CD8-positive, alpha-beta memory T cell (primary cell): ENCODE measurements around the gene TRAF5. TPM values are rescaled to one million over a fixed set of nuclear protein-coding genes. Genes with fewer than 3 reads are reported as not detected.
"Not testable (repeated sequence)": the region's sequence is repeated elsewhere in the genome, so short reads cannot be mapped to it uniquely, and the experiment has no call there.

Experiments
- CTCF ChIA-PET: fragments of 350-600 bp; sonication (Branson Sonifier 250); formaldehyde crosslinking; loops from one replicate; lab custom pipeline; 2021; ENCODE audit warnings: antibody characterized with exemption; lab: Charles Lee
- POLR2A ChIA-PET: fragments of 350-600 bp; sonication (Branson Sonifier 250); formaldehyde crosslinking; loops from one replicate; lab custom pipeline; 2021; ENCODE audit warnings: antibody characterized with exemption; lab: Charles Lee
- DNase-seq, 5 donors: peaks; one replicate each; pipeline versions ENCODE4 v3.0.0 to v3.0.0-alpha.2; 2020 to 2022; ENCODE audit warnings: mixed read lengths in 1 of 5
- H3K27ac ChIP-seq: one replicate; pipeline ENCODE4 v1.7.0; 2013; ENCODE audit warnings: low read depth, mild to moderate bottlenecking, low read length, moderate library complexity
- H3K27me3 ChIP-seq: 2 replicates; pipeline ENCODE4 v1.7.0; 2013; ENCODE audit warnings: low read length, mild to moderate bottlenecking; ENCODE audit not compliant: insufficient read depth, poor library complexity, severe bottlenecking
- H3K36me3 ChIP-seq: 2 replicates; pipeline ENCODE4 v1.7.0; 2013; ENCODE audit warnings: mild to moderate bottlenecking, low read length, moderate library complexity; ENCODE audit not compliant: insufficient read depth
- H3K4me1 ChIP-seq: 2 replicates; pipeline ENCODE4 v1.7.0; 2013; ENCODE audit warnings: mild to moderate bottlenecking, low read length, moderate library complexity; ENCODE audit not compliant: insufficient read depth
- H3K4me3 ChIP-seq: 2 replicates; pipeline ENCODE4 v1.7.0; 2013; ENCODE audit warnings: mild to moderate bottlenecking, low read length
- H3K9me3 ChIP-seq: 2 replicates; pipeline ENCODE4 v1.7.0; 2013; ENCODE audit warnings: mild to moderate bottlenecking, low read length
- H3K27ac Mint-ChIP-seq, 8 donors: one replicate each; pipeline ENCODE4 v1.8.0; 2020 to 2021; ENCODE audit warnings: mixed read lengths in 8 of 8, mild to moderate bottlenecking in 6 of 8, inconsistent platforms in 3 of 8, moderate library complexity in 3 of 8
- H3K27me3 Mint-ChIP-seq, 2 donors: one replicate each; pipeline ENCODE4 v1.8.0; 2020 to 2021; ENCODE audit warnings: mixed read lengths in 2 of 2, mild to moderate bottlenecking in 1 of 2, moderate library complexity in 1 of 2
- H3K36me3 Mint-ChIP-seq, 3 donors: one replicate each; pipeline ENCODE4 v1.8.0; 2020 to 2021; ENCODE audit warnings: mixed read lengths in 3 of 3, inconsistent platforms in 1 of 3, mild to moderate bottlenecking in 1 of 3
- H3K4me1 Mint-ChIP-seq, 3 donors: one replicate each; pipeline ENCODE4 v1.8.0; 2020 to 2021; ENCODE audit warnings: mixed read lengths in 3 of 3, inconsistent platforms in 1 of 3, mild to moderate bottlenecking in 1 of 3
- H3K4me3 Mint-ChIP-seq, 7 donors: one replicate each; pipeline ENCODE4 v1.8.0; 2020 to 2021; ENCODE audit warnings: mixed read lengths in 7 of 7, mild to moderate bottlenecking in 6 of 7, moderate library complexity in 4 of 7, inconsistent platforms in 2 of 7
- H3K9me3 Mint-ChIP-seq, 5 donors: one replicate each; pipeline ENCODE4 v1.8.0; 2020 to 2022; ENCODE audit warnings: mixed read lengths in 5 of 5, mild to moderate bottlenecking in 3 of 5, moderate library complexity in 2 of 5, inconsistent platforms in 1 of 5
- polyA plus RNA-seq: library from polyadenylated mRNA; unstranded; fragments of 300-500 nt; fragmentation: Illumina TruSeq; gene quantifications from one replicate; pipeline ENCODE4 v1.2.3, GENCODE V29; 2021
- total RNA-seq, 2 experiments: library from RNA; stranded (reverse); gene quantifications; one replicate each; pipeline ENCODE4 v1.2.3, GENCODE V29; 2021

The TRAF5 gene
- total and polyA plus RNA-seq, 3 experiments from 2014 or later = 30.7 to 38.3 (median 33.7) TPM

DNA sequence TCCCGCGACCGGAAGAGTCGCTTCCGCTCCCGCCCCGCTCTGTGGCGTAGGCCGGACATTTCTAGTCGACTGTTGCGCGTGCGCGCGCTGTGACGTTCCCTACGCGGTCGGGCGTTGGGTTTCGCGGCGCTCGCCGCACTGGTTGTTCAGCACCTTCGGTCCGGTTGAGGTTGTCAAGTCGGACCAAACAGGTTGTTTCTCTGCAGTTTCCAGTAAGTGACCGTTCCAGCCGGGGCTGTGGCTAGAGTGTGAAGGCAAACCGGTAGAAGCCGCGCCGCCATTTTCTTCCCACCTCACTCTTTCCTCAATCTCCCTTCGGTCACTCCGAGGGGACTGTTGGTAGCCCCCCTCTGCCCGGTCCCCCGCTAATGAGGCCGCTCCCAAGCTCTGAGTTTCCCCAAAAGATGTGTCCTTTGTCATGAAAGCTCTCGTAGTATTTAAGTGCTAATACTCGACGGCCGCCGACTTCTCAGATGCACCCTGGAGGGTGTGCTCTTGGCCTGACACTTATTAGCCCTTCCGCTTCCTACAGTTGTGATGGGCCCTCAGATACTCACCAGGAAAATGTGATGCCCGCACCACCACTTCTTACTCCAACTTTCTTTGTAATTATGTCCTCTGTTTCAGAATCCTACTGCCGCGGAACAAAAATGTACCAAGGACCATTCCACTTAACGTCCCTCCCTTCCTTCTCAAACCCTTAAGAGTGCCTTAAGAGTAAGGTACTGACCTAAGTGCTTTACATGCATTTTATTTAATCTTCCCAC is 56.3 kb downstream of the TRAF5 start:
- H3K27ac ChIP-seq = peak overlapping the region; percentile 91
- H3K4me3 ChIP-seq = peak overlapping the region; percentile 70
- ChIA-PET POLR2A (interaction anchor here (1.0 to 1.4 kb wide), 2 partner anchors 32 to 55 kb away, joined by 6 read pairs; no protein-coding TSS in a partner anchor), CTCF (interaction anchor here (1.0 to 2.5 kb wide), 4 partner anchors 54 to 132 kb away, joined by 4 to 8 read pairs (median 6); no protein-coding TSS in a partner anchor)
- no peaks in the 10 kb centered on the region for H3K36me3 ChIP-seq
- H3K4me1 ChIP-seq = peaks cover 16% of the 10 kb centered on the region
- Mint-ChIP-seq H3K27ac (peak overlapping the region; percentile 87 to 99 (median 96)), H3K4me1 (peaks cover 29 to 43% (median 38%) of the 10 kb centered on the region in 3 donors), H3K9me3 (no peaks in the 10 kb centered on the region), H3K27me3 (peaks cover 0 to 3% of the 10 kb centered on the region in 2 donors), H3K36me3 (peaks cover 0 to 7% (median 0%) of the 10 kb centered on the region in 3 donors), H3K4me3 (peak overlapping the region; percentile 83 to 97 (median 95))
- H3K27me3 ChIP-seq = no peaks in the 10 kb centered on the region
- DNase-seq = peak; percentile 63 to 85 (median 65)
- no peaks in the 10 kb centered on the region for H3K9me3 ChIP-seq

DNA sequence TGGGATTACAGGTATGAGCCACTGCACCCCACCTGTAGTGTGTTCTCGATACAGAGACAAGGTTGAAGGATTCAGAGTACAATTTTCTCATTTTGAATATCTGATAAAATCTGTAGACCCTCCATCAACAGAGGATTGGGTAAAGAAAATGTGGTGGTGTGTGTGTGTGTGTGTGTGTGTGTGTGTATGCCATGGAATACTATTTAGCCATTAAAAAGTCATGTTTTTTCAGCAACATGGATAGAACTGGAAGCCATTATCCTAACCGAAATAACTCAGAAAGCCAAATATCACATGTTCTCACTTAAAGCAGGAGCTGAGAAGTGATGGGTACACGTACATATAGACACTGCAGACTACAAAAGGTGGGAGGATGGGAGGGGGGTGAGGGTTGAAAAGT is 57.9 kb downstream of the TRAF5 start:
- ChIA-PET POLR2A (no interaction called here), CTCF (no interaction called here)
- peaks cover 0 to 3% of the 10 kb centered on the region in 2 donors for H3K27me3 Mint-ChIP-seq
- H3K36me3 ChIP-seq = no peaks in the 10 kb centered on the region
- H3K27ac ChIP-seq = no peak overlapping the region
- H3K4me1 ChIP-seq = peaks cover 16% of the 10 kb centered on the region
- no peaks in the 10 kb centered on the region for H3K9me3 ChIP-seq
- peaks cover 0 to 7% (median 0%) of the 10 kb centered on the region in 3 donors for H3K36me3 Mint-ChIP-seq
- H3K27me3 ChIP-seq = no peaks in the 10 kb centered on the region
- no peak overlapping the region for H3K4me3 ChIP-seq
- peak overlapping the region in 1 of 7 donors; percentile 8 for H3K4me3 Mint-ChIP-seq
- H3K9me3 Mint-ChIP-seq = no peaks in the 10 kb centered on the region
- H3K4me1 Mint-ChIP-seq = peaks cover 29 to 36% (median 33%) of the 10 kb centered on the region in 3 donors
- DNase-seq = no peak
- H3K27ac Mint-ChIP-seq = no peak overlapping the region

DNA sequence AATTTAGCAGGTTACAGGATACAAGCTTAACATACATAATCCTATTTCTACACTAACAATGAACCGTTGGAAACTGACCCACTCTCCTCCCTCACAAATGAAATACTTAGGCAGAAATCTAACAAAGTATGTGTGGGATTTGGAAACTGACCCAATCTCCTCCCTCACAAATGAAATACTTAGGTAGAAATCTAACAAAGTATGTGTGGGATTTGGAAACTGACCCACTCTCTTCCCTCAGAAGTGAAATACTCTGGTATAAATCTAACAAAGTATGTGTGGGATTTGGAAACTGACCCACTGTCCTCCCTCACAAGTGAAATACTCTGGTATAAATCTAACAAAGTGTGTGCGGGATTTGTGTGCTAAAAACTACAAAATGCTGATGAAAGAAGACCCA is 60.3 kb downstream of the TRAF5 start:
- Mint-ChIP-seq H3K27ac (no peak overlapping the region), H3K4me3 (no peak overlapping the region), H3K27me3 (peaks cover 0 to 3% of the 10 kb centered on the region in 2 donors), H3K4me1 (peaks cover 17 to 21% (median 19%) of the 10 kb centered on the region in 3 donors), H3K36me3 (peaks cover 0 to 7% (median 0%) of the 10 kb centered on the region in 3 donors), H3K9me3 (no peaks in the 10 kb centered on the region)
- Histone ChIP-seq H3K36me3 (no peaks in the 10 kb centered on the region), H3K27ac (no peak overlapping the region), H3K4me3 (no peak overlapping the region), H3K4me1 (peaks cover 15% of the 10 kb centered on the region), H3K27me3 (no peaks in the 10 kb centered on the region), H3K9me3 (no peaks in the 10 kb centered on the region)
- ChIA-PET CTCF (interaction anchor here (1.1 kb wide), 2 partner anchors 29 to 51 kb away, joined by 3 to 4 read pairs; no protein-coding TSS in a partner anchor), POLR2A (no interaction called here)
- no peak for DNase-seq

DNA sequence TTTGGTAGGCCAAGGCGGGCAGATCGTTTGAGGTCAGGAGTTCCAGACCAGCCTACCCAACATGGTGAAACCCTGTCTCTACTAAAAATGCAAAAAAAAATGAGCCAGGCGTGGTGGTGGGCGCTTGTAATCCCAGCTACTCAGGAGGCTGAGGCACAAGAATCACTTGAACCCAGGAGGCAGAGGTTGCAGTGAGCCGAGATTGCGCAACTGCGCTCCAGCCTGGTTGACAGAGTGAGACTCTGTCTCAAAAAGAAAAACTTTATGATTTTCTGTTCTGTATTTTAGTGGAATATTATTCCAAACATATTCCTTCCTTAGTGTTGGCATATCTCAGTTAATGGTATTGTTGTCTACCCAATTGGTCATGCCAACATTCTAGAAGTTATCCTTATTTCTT is 64.2 kb downstream of the TRAF5 start:
- H3K9me3 Mint-ChIP-seq, H3K4me3 ChIP-seq, H3K36me3 ChIP-seq, H3K27ac ChIP-seq, H3K27me3 Mint-ChIP-seq, H3K4me1 ChIP-seq, H3K27ac Mint-ChIP-seq, H3K4me3 Mint-ChIP-seq, H3K4me1 Mint-ChIP-seq, POLR2A ChIA-PET, DNase-seq, H3K9me3 ChIP-seq, H3K27me3 ChIP-seq: not testable (repeated sequence)
- CTCF ChIA-PET = interaction anchor here (0.9 kb wide), 1 partner anchor 55 kb away, joined by 3 read pairs; no protein-coding TSS in a partner anchor
- peaks cover 0 to 11% (median 6%) of the 10 kb centered on the region in 3 donors for H3K36me3 Mint-ChIP-seq

- H3K4me1 Mint-ChIP-seq = no peaks in the 10 kb centered on the region
- H3K36me3 ChIP-seq = no peaks in the 10 kb centered on the region
- no peak overlapping the region for H3K27ac ChIP-seq
- H3K4me3 ChIP-seq = no peak overlapping the region
- ChIA-PET POLR2A (no interaction called here), CTCF (no interaction called here)
- no peaks in the 10 kb centered on the region for H3K9me3 Mint-ChIP-seq
- no peaks in the 10 kb centered on the region for H3K4me1 ChIP-seq
- no peaks in the 10 kb centered on the region for H3K27me3 Mint-ChIP-seq
- no peak for DNase-seq
- H3K36me3 Mint-ChIP-seq = peaks cover 0 to 14% (median 6%) of the 10 kb centered on the region in 3 donors
- H3K27me3 ChIP-seq = no peaks in the 10 kb centered on the region
- no peak overlapping the region for H3K27ac Mint-ChIP-seq
- H3K9me3 ChIP-seq = no peaks in the 10 kb centered on the region
- H3K4me3 Mint-ChIP-seq = no peak overlapping the region
These were observed 66.6 kb downstream of the TRAF5 start for GRCh38 chr1:211393203-211393602.

- H3K36me3 ChIP-seq, H3K4me3 ChIP-seq, H3K4me1 Mint-ChIP-seq, H3K9me3 Mint-ChIP-seq, H3K27ac ChIP-seq, H3K4me3 Mint-ChIP-seq, POLR2A ChIA-PET, H3K27me3 ChIP-seq, DNase-seq, H3K27me3 Mint-ChIP-seq, H3K4me1 ChIP-seq, CTCF ChIA-PET, H3K9me3 ChIP-seq: not testable (repeated sequence)
- Mint-ChIP-seq H3K27ac (peak overlapping the region in 1 of 8 donors; percentile 9), H3K36me3 (peaks cover 11 to 23% (median 12%) of the 10 kb centered on the region in 3 donors)
These were observed 71.8 kb downstream of the TRAF5 start for GRCh38 chr1:211398266-211398930.

DNA sequence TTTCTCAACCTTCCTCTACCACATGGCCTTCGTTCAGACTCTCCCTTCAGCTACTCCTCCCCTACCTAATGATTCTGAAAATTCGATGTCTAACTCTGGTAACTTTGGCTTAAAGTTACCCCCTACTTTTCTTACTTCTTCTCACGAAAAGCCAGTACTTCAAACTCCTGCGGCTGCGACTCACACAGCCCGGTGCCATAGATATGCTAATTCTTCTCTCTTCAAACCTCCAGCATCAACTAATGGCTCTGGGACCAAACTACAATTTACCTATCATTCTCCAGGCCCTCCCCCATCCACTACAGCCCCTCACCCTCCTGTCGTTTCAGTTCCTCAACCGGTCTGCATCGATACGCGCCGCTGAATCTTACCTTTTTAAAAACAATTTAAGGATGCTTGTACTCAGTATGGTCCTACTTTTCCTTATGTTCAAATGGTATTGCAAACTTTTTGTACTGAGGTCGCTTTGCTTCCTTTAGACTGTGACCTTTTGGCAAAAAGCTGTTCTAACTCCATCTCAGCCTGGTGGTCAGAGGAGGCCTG is 73.3 kb downstream of the TRAF5 start:
- H3K4me1 ChIP-seq, CTCF ChIA-PET, H3K27me3 Mint-ChIP-seq, H3K27me3 ChIP-seq, H3K9me3 ChIP-seq, H3K9me3 Mint-ChIP-seq, POLR2A ChIA-PET, H3K4me3 Mint-ChIP-seq, H3K4me3 ChIP-seq, DNase-seq, H3K4me1 Mint-ChIP-seq, H3K27ac ChIP-seq, H3K36me3 ChIP-seq: not testable (repeated sequence)
- peak overlapping the region in 2 of 8 donors; percentile 34 to 41 for H3K27ac Mint-ChIP-seq
- H3K36me3 Mint-ChIP-seq = peaks cover 15 to 20% (median 17%) of the 10 kb centered on the region in 3 donors

DNA sequence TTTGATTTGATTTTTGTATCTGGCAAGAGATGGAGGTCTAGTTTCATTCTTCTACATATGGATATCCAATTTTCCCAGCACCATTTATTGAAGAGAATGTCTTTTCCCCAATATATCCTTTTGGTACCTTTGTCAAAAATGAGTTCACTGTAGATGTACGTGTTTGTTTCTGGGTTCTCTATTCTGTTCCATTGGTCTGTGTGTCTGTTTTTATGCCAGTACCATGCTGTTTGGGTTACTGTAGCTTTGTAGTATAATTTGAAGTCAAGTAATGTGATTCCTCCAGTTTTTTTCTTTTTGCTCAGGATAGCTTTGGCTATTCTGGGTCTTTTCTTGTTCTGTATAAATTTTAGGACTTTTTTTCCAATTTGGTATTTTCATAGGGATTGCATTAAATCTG is 75.1 kb downstream of the TRAF5 start:
- H3K4me3 Mint-ChIP-seq, H3K4me1 ChIP-seq, H3K4me3 ChIP-seq, H3K27me3 ChIP-seq, H3K36me3 ChIP-seq, H3K9me3 ChIP-seq, DNase-seq, H3K4me1 Mint-ChIP-seq, H3K27ac Mint-ChIP-seq, POLR2A ChIA-PET, H3K9me3 Mint-ChIP-seq, H3K27me3 Mint-ChIP-seq, H3K27ac ChIP-seq, CTCF ChIA-PET: not testable (repeated sequence)
- H3K36me3 Mint-ChIP-seq = peaks cover 18 to 35% (median 24%) of the 10 kb centered on the region in 3 donors
